Measurements from ENCODE around the gene GRIK2. TPM values are rescaled to one million over a fixed set of nuclear protein-coding genes. Genes with fewer than 3 reads are reported as not detected.

GRIK2 gene
- total RNA-seq, 3 donors from 2014 or later = 1.1 to 3.7 TPM; not detected in 1

- Histone ChIP-seq H3K27ac (no peak overlapping the region), H3K4me3 (no peak overlapping the region), H3K9me3 (no peaks in the 10 kb centered on the region), H3K4me1 (no peaks in the 10 kb centered on the region), H3K27me3 (no peaks in the 10 kb centered on the region), H3K36me3 (no peaks in the 10 kb centered on the region)
- intact Hi-C loops (cut with DNase I; ENCODE audit: low total_unique reads) = no loop called here
- TF ChIP-seq POLR2AphosphoS5 (IDR thresholded peaks at IDR 0.05) (no peak), CTCF (IDR thresholded peaks at IDR 0.05) (no peak), POLR2A (IDR thresholded peaks at IDR 0.05) (no peak)
- DNase-seq (ENCODE audit: low spot score in 2 of 2) = no peak
These were observed 587.4 kb downstream of the GRIK2 start for GRCh38 chr6:101980924-101981323.

GRCh38 chr6:101986476-101986875 is 593.0 kb downstream of the GRIK2 start:
- DNase-seq (ENCODE audit: low spot score in 2 of 2) = no peak
- Histone ChIP-seq H3K27me3 (no peaks in the 10 kb centered on the region), H3K4me3 (no peak overlapping the region), H3K4me1 (no peaks in the 10 kb centered on the region), H3K9me3 (no peaks in the 10 kb centered on the region), H3K27ac (no peak overlapping the region), H3K36me3 (no peaks in the 10 kb centered on the region)
- TF ChIP-seq POLR2A (IDR thresholded peaks at IDR 0.05) = no peak
- no peak for TF ChIP-seq POLR2AphosphoS5 (IDR thresholded peaks at IDR 0.05)
- TF ChIP-seq CTCF (IDR thresholded peaks at IDR 0.05) = no peak
- intact Hi-C loops (cut with DNase I; ENCODE audit: low total_unique reads) = no loop called here

GRCh38 chr6:101992286-101992685 is 598.8 kb downstream of the GRIK2 start:
- no peaks in the 10 kb centered on the region for H3K4me1 ChIP-seq
- H3K36me3 ChIP-seq = no peaks in the 10 kb centered on the region
- no peak for DNase-seq (ENCODE audit: low spot score in 2 of 2)
- TF ChIP-seq POLR2A (IDR thresholded peaks at IDR 0.05) (no peak), POLR2AphosphoS5 (IDR thresholded peaks at IDR 0.05) (no peak), CTCF (IDR thresholded peaks at IDR 0.05) (no peak)
- no peak overlapping the region for H3K27ac ChIP-seq
- no peak overlapping the region for H3K4me3 ChIP-seq
- H3K27me3 ChIP-seq = no peaks in the 10 kb centered on the region
- H3K9me3 ChIP-seq = no peaks in the 10 kb centered on the region
- intact Hi-C loops (cut with DNase I; ENCODE audit: low total_unique reads) = no loop called here

- TF ChIP-seq POLR2AphosphoS5 (IDR thresholded peaks at IDR 0.05) (no peak), CTCF (IDR thresholded peaks at IDR 0.05) (no peak), POLR2A (IDR thresholded peaks at IDR 0.05) (no peak)
- Histone ChIP-seq H3K27me3 (no peaks in the 10 kb centered on the region), H3K27ac (no peak overlapping the region), H3K4me3 (no peak overlapping the region), H3K4me1 (no peaks in the 10 kb centered on the region), H3K36me3 (no peaks in the 10 kb centered on the region), H3K9me3 (no peaks in the 10 kb centered on the region)
- intact Hi-C loops (cut with DNase I; ENCODE audit: low total_unique reads) = no loop called here
- DNase-seq (ENCODE audit: low spot score in 2 of 2) = no peak
These were observed 601.0 kb downstream of the GRIK2 start for GRCh38 chr6:101994521-101994920.

GRCh38 chr6:102015431-102015830 is 621.9 kb downstream of the GRIK2 start:
- Histone ChIP-seq H3K27me3 (no peaks in the 10 kb centered on the region), H3K36me3 (no peaks in the 10 kb centered on the region), H3K9me3 (peaks cover 0 to 7% of the 10 kb centered on the region in 2 donors), H3K27ac (no peak overlapping the region), H3K4me3 (no peak overlapping the region), H3K4me1 (no peaks in the 10 kb centered on the region)
- DNase-seq (ENCODE audit: low spot score in 2 of 2) = no peak
- intact Hi-C loops (cut with DNase I; ENCODE audit: low total_unique reads) = loop anchor here (10.0 kb wide), 1 partner anchor 101 kb away; no protein-coding TSS in a partner anchor
- TF ChIP-seq POLR2AphosphoS5 (IDR thresholded peaks at IDR 0.05) (no peak), CTCF (IDR thresholded peaks at IDR 0.05) (no peak), POLR2A (IDR thresholded peaks at IDR 0.05) (no peak)
